Liver (tissue), 9 donors: Measurements from ENCODE around the gene PPARA. TPM values are rescaled to one million over a fixed set of nuclear protein-coding genes. Genes with fewer than 3 reads are reported as not detected.

Source experiments
- DNase-seq: peaks from one replicate; pipeline ENCODE4 v3.0.0-alpha.2; 2017; ENCODE audit warnings: low spot score
- H3K27ac ChIP-seq, 2 donors: one replicate each; pipeline ENCODE4 v1.7.0; 2013; ENCODE audit warnings: inconsistent platforms in 2 of 2, low read length in 2 of 2, control low read depth in 1 of 2, low read depth in 1 of 2, mild to moderate bottlenecking in 1 of 2
- H3K27me3 ChIP-seq, 4 donors: one replicate each; pipeline versions ENCODE4 v1.6.1 to v1.7.0; 2013; ENCODE audit warnings: low read length in 3 of 4, inconsistent platforms in 1 of 4, mild to moderate bottlenecking in 1 of 4, moderate library complexity in 1 of 4; ENCODE audit not compliant: control insufficient read depth in 4 of 4, insufficient read depth in 4 of 4
- H3K36me3 ChIP-seq, 4 donors: one replicate each; pipeline versions ENCODE4 v1.6.1 to v1.7.0; 2013; ENCODE audit warnings: low read length in 3 of 4, mild to moderate bottlenecking in 3 of 4, low read depth in 1 of 4, moderate library complexity in 1 of 4; ENCODE audit not compliant: control insufficient read depth in 4 of 4, insufficient read depth in 3 of 4
- H3K4me1 ChIP-seq, 4 donors: one replicate each; pipeline versions ENCODE4 v1.6.1 to v1.7.0; 2013; ENCODE audit warnings: low read length in 3 of 4, mild to moderate bottlenecking in 3 of 4, moderate library complexity in 1 of 4; ENCODE audit not compliant: control insufficient read depth in 4 of 4, insufficient read depth in 4 of 4
- H3K4me3 ChIP-seq, 3 donors: one replicate each; pipeline versions ENCODE4 v1.6.1 to v1.7.0; 2013; ENCODE audit warnings: low read length in 3 of 3, control low read depth in 1 of 3, low read depth in 1 of 3, mild to moderate bottlenecking in 1 of 3
- H3K9ac ChIP-seq, 2 donors: one replicate each; pipeline ENCODE4 v1.7.0; 2013; ENCODE audit warnings: low read length in 2 of 2, mild to moderate bottlenecking in 2 of 2, moderate library complexity in 2 of 2, control low read depth in 1 of 2, low read depth in 1 of 2
- H3K9me3 ChIP-seq, 4 donors: one replicate each; pipeline versions ENCODE4 v1.6.1 to v1.7.0; 2013; ENCODE audit warnings: low read length in 3 of 4; ENCODE audit not compliant: control insufficient read depth in 4 of 4
- ATF3 ChIP-seq: IDR thresholded peaks from 2 replicates; pipeline ENCODE4 v1.6.1; 2016; ENCODE audit warnings: antibody characterized with exemption
- CTCF ChIP-seq: fragments of 150-350 bp; IDR thresholded peaks from 2 replicates; pipeline ENCODE4 v1.5.1; 2017; ENCODE audit warnings: improper control_type of control experiment, low read depth, low read length; ENCODE audit not compliant: missing input control
- EGR1 ChIP-seq, 2 donors: IDR thresholded peaks; 2 replicates each; pipeline ENCODE4 v1.6.1; 2016 to 2018; ENCODE audit warnings: antibody characterized with exemption in 2 of 2, low read depth in 2 of 2
- FOXA1 ChIP-seq: IDR thresholded peaks from 2 replicates; pipeline ENCODE4 v1.6.1; 2016; ENCODE audit warnings: antibody characterized with exemption
- FOXA2 ChIP-seq: IDR thresholded peaks from 2 replicates; pipeline ENCODE4 v1.6.1; 2016; ENCODE audit warnings: antibody characterized with exemption
- GABPA ChIP-seq, 2 donors: IDR thresholded peaks in 1 of 2; conservative IDR thresholded peaks in 1 of 2; 2 replicates each; pipeline ENCODE4 v1.6.1; 2016; ENCODE audit warnings: antibody characterized with exemption in 2 of 2, mild to moderate bottlenecking in 1 of 2, moderate library complexity in 1 of 2
- HNF4A ChIP-seq, 2 donors: conservative IDR thresholded peaks; 2 replicates each; pipeline ENCODE4 v1.6.1; 2016; ENCODE audit warnings: antibody characterized with exemption in 2 of 2, mild to moderate bottlenecking in 2 of 2
- HNF4G ChIP-seq: IDR thresholded peaks from 2 replicates; pipeline ENCODE4 v1.6.1; 2016; ENCODE audit warnings: antibody characterized with exemption
- JUND ChIP-seq, 2 donors: IDR thresholded peaks; 2 replicates each; pipeline ENCODE4 v1.6.1; 2016; ENCODE audit warnings: antibody characterized with exemption in 2 of 2
- MAX ChIP-seq: IDR thresholded peaks from 2 replicates; pipeline ENCODE4 v1.6.1; 2016; ENCODE audit warnings: antibody characterized with exemption
- NR2F2 ChIP-seq: IDR thresholded peaks from 2 replicates; pipeline ENCODE4 v1.6.1; 2016; ENCODE audit warnings: antibody characterized with exemption
- RAD21 ChIP-seq, 2 donors: IDR thresholded peaks; 2 replicates each; pipeline ENCODE4 v1.6.1; 2016; ENCODE audit warnings: antibody characterized with exemption in 2 of 2, mild to moderate bottlenecking in 2 of 2
- REST ChIP-seq: IDR thresholded peaks from 2 replicates; pipeline ENCODE4 v1.6.1; 2016; ENCODE audit warnings: antibody characterized with exemption, mild to moderate bottlenecking
- RXRA ChIP-seq, 2 donors: IDR thresholded peaks; 2 replicates each; pipeline ENCODE4 v1.6.1; 2017 to 2018; ENCODE audit warnings: antibody characterized with exemption in 2 of 2, mild to moderate bottlenecking in 1 of 2
- SP1 ChIP-seq: IDR thresholded peaks from 2 replicates; pipeline ENCODE4 v1.6.1; 2018; ENCODE audit warnings: antibody characterized with exemption, mild to moderate bottlenecking
- TAF1 ChIP-seq: conservative IDR thresholded peaks from 2 replicates; pipeline ENCODE4 v1.6.1; 2016; ENCODE audit warnings: antibody characterized with exemption, mild to moderate bottlenecking
- YY1 ChIP-seq: IDR thresholded peaks from 2 replicates; pipeline ENCODE4 v1.6.1; 2016; ENCODE audit warnings: antibody characterized with exemption, mild to moderate bottlenecking
- ZBTB33 ChIP-seq: IDR thresholded peaks from 2 replicates; pipeline ENCODE4 v1.6.1; 2016; ENCODE audit warnings: antibody characterized with exemption
- whole genome bisulfite sequencing: extraction: QIAGEN DNeasy Blood & Tissue Kit; methylation state at CpG from one replicate; pipeline ENCODE4 v1.1.7; 2013; 5-methylcytosine and 5-hydroxymethylcytosine counted together
- polyA plus RNA-seq, 2 donors: library from polyadenylated mRNA; stranded (reverse) in 1 of 2; unstranded in 1 of 2; fragments of 200-250 nt in 1 of 2; fragments of >200 nt in 1 of 2; fragmentation: Nextera tagmentation in 1 of 2; extraction: Ambion mirVana in 1 of 2; gene quantifications; one replicate each; pipeline versions ENCODE4 v1.2.1 to v1.2.3, GENCODE V29; 2013 to 2015
- total RNA-seq, 2 donors: library from RNA; depleted of rRNA; stranded (reverse); fragments of >200 nt; gene quantifications; one replicate each; pipeline ENCODE4 v1.2.3, GENCODE V29; 2014
- donor health status: healthy.
- donor health status: healthy.
- donor health status: healthy.
- donor health status: healthy.
- donor health status: healthy.

PPARA gene
- total and polyA plus RNA-seq, 4 donors: 31.2 to 78.8 (median 41.3) TPM

GRCh38 chr22:46148816-46149511, 1.4 kb upstream of the PPARA start:
- TF ChIP-seq GABPA (IDR thresholded peaks at IDR 0.05 in 1 of 2, conservative IDR thresholded peaks at IDR 0.05 in 1 of 2) (no peak), HNF4A (conservative IDR thresholded peaks at IDR 0.05) (peak in 1 of 2 donors; percentile 43), RAD21 (IDR thresholded peaks at IDR 0.05) (peak in 1 of 2 donors; percentile 1), EGR1 (IDR thresholded peaks at IDR 0.05; ENCODE audit: low read depth in 2 of 2) (peak in 1 of 2 donors; percentile 1), JUND (IDR thresholded peaks at IDR 0.05) (no peak)
- peak overlapping the region; percentile 44 to 85 (median 49) for H3K4me3 ChIP-seq
- H3K27me3 ChIP-seq: no peaks in the 10 kb centered on the region
- H3K9ac ChIP-seq: peak overlapping the region; percentile 33 to 68
- H3K4me1 ChIP-seq: peaks cover 7 to 68% (median 47%) of the 10 kb centered on the region in 4 donors
- H3K27ac ChIP-seq: peak overlapping the region; percentile 96 to 97
- 13% methylated on average over 12 of the region's 12 CpGs for WGBS
- no peaks in the 10 kb centered on the region for H3K9me3 ChIP-seq
- peaks cover 0 to 2% (median 0%) of the 10 kb centered on the region in 4 donors for H3K36me3 ChIP-seq
- no peak for DNase-seq

- DNase-seq: peak; percentile 70
- WGBS: 1% methylated on average over 39 of the region's 39 CpGs
- Histone ChIP-seq H3K36me3 (peaks cover 0 to 2% (median 0%) of the 10 kb centered on the region in 4 donors), H3K9ac (peak overlapping the region; percentile 45 to 68), H3K9me3 (no peaks in the 10 kb centered on the region), H3K4me1 (peaks cover 9 to 71% (median 51%) of the 10 kb centered on the region in 4 donors), H3K27ac (peak overlapping the region; percentile 96 to 97), H3K4me3 (peak overlapping the region; percentile 49 to 85 (median 51)), H3K27me3 (no peaks in the 10 kb centered on the region)
- TF ChIP-seq FOXA1: peak; percentile 35
- peak in 1 of 2 donors; percentile 48 for TF ChIP-seq HNF4A (conservative IDR thresholded peaks at IDR 0.05)
- no peak for TF ChIP-seq CTCF
- no peak for TF ChIP-seq HNF4G
- TF ChIP-seq YY1: peak; percentile 83
- no peak for TF ChIP-seq ATF3
- TF ChIP-seq REST: no peak
- peak; percentile 39 for TF ChIP-seq ZBTB33
- no peak for TF ChIP-seq NR2F2
- peak in 1 of 2 donors; percentile 56 for TF ChIP-seq EGR1 (IDR thresholded peaks at IDR 0.05; ENCODE audit: low read depth in 2 of 2)
- TF ChIP-seq MAX: peak; percentile 22
- no peak for TF ChIP-seq GABPA (IDR thresholded peaks at IDR 0.05 in 1 of 2, conservative IDR thresholded peaks at IDR 0.05 in 1 of 2)
- peak; percentile 63 to 68 for TF ChIP-seq RXRA (IDR thresholded peaks at IDR 0.05)
- peak; percentile 54 for TF ChIP-seq SP1
- peak; percentile 48 for TF ChIP-seq TAF1
- TF ChIP-seq RAD21 (IDR thresholded peaks at IDR 0.05): no peak
- peak in 1 of 2 donors; percentile 38 for TF ChIP-seq JUND (IDR thresholded peaks at IDR 0.05)
- no peak for TF ChIP-seq FOXA2
Observed at GRCh38 chr22:46149512-46150033, 753 bp upstream of the PPARA start.
